GM19328 (cell line): Measurements from ENCODE around the gene ATP6AP1.
"Not testable (repeated sequence)": the region's sequence is repeated elsewhere in the genome, so short reads cannot be mapped to it uniquely, and the experiment has no call there.

Experiments
- ATAC-seq: cut with Tn5 transposase; IDR thresholded peaks from one replicate; pipeline ENCODE4 v1.9.1; 2021; ENCODE audit warnings: mild to moderate bottlenecking, moderate library complexity; ENCODE audit not compliant: unreplicated experiment

ATP6AP1 gene

GRCh38 chrX:154428176-154429171 is at the start of gene ATP6AP1:
Gene ATP6AP1 (plus strand): TSS chrX:154428677. CDS start chrX:154428693, 16 bp downstream.
- ATAC-seq = peak; percentile 92

- ATAC-seq = peak; percentile 83
Measured at GRCh38 chrX:154378799-154379568, 49.5 kb upstream of the ATP6AP1 start, which contains the start of gene EMD. Gene EMD (plus strand): TSS chrX:154379295. CDS start chrX:154379485, 190 bp downstream.

GRCh38 chrX:154379569-154379951 is 48.9 kb upstream of the ATP6AP1 start:
- ATAC-seq = no peak

- no peak for ATAC-seq
Measured at GRCh38 chrX:154380153-154380552, 48.3 kb upstream of the ATP6AP1 start.

GRCh38 chrX:154380787-154381186 is 47.7 kb upstream of the ATP6AP1 start:
- ATAC-seq = no peak

GRCh38 chrX:154381271-154381670 is 47.2 kb upstream of the ATP6AP1 start:
- ATAC-seq = no peak

GRCh38 chrX:154382483-154383069 is 45.9 kb upstream of the ATP6AP1 start:
- no peak for ATAC-seq

GRCh38 chrX:154383359-154384283 is 44.9 kb upstream of the ATP6AP1 start:
- ATAC-seq = no peak

- ATAC-seq = no peak
Measured at GRCh38 chrX:154384284-154384892, 44.1 kb upstream of the ATP6AP1 start.

- ATAC-seq = not testable (repeated sequence)
Measured at GRCh38 chrX:154388094-154388493, 40.4 kb upstream of the ATP6AP1 start.

GRCh38 chrX:154388649-154389048 is 39.8 kb upstream of the ATP6AP1 start:
- not testable (repeated sequence) for ATAC-seq

- peak; percentile 70 for ATAC-seq
Measured at GRCh38 chrX:154389812-154390747, 38.4 kb upstream of the ATP6AP1 start.

GRCh38 chrX:154396363-154396762 is 32.1 kb upstream of the ATP6AP1 start:
- ATAC-seq = not testable (repeated sequence)

- peak; percentile 45 for ATAC-seq
Measured at GRCh38 chrX:154396973-154397887, 31.2 kb upstream of the ATP6AP1 start.

GRCh38 chrX:154397888-154398667 is 30.4 kb upstream of the ATP6AP1 start, which contains the start of gene RPL10:
Gene RPL10 (plus strand): TSS chrX:154398377. CDS start chrX:154398520, 143 bp downstream.
- ATAC-seq = peak; percentile 71

- ATAC-seq = no peak
Measured at GRCh38 chrX:154398668-154399526, 29.6 kb upstream of the ATP6AP1 start.
